Measurements from ENCODE around the gene CD72.

DNA sequence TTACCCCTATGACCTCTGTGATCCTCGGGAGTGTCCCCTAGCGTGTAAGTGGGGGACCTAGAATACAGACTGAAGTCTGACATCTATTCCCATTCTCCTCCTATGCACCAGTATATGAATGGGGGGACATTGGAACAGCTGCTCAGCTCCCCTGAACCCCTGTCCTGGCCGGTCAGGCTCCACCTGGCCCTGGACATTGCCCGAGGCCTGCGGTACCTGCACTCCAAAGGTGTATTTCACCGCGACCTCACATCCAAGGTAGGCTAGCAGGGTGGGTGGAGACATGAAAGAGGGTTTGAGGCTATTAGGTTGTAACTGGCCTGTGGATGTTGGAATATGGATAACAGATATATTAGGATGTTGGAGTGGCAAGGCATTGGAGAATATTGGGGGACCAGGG, 11.5 kb downstream of the CD72 start:
- no peak for TF ChIP-seq POLR2A (IDR thresholded peaks at IDR 0.05)
- TF ChIP-seq, protein P1, sequence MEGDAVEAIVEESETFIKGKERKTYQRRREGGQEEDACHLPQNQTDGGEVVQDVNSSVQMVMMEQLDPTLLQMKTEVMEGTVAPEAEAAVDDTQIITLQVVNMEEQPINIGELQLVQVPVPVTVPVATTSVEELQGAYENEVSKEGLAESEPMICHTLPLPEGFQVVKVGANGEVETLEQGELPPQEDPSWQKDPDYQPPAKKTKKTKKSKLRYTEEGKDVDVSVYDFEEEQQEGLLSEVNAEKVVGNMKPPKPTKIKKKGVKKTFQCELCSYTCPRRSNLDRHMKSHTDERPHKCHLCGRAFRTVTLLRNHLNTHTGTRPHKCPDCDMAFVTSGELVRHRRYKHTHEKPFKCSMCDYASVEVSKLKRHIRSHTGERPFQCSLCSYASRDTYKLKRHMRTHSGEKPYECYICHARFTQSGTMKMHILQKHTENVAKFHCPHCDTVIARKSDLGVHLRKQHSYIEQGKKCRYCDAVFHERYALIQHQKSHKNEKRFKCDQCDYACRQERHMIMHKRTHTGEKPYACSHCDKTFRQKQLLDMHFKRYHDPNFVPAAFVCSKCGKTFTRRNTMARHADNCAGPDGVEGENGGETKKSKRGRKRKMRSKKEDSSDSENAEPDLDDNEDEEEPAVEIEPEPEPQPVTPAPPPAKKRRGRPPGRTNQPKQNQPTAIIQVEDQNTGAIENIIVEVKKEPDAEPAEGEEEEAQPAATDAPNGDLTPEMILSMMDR (IDR thresholded peaks at IDR 0.05): no peak

All from lower leg skin (tissue), 3 donors.